Stimulated activated CD8-positive, alpha-beta memory T cell treated with anti-CD3 and anti-CD28 coated beads, Interleukin-15, amount 100 ng/mL, for 48 hours (primary cell): Measurements from ENCODE around the gene RNF208.
"Not testable (repeated sequence)": the region's sequence is repeated elsewhere in the genome, so short reads cannot be mapped to it uniquely, and the experiment has no call there.

Experiments used
- DNase-seq, 2 donors: peaks; one replicate each; pipeline ENCODE4 v3.0.0-alpha.2; 2020; ENCODE audit warnings: low read depth in 2 of 2

RNF208 gene

DNA sequence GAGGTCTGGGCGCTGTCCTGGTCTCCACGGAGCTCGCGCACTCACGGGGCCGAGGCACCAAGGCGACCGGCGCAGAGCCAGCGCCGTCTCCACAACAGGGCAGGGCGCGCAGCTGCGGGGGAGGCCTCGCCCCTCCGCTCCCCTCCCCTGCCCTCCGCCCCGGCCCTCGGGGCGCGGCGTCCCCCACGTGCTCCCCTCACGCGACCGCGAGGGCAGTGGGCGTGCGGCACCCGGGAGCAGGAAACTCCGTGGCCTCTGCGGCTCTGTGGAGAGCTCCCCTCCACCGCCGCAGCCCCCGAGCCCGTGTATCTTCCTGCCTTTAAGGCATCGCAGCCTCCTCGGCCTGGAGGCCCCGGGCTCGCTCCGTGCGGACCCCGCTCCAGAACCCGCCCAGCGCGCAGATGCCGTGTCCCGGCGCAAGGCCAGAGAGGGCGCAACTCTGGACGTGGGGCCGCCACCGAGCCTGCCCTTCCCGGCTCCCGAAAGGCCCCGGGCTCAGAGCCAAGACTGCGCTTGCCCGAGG lies 18.3 kb upstream of the RNF208 start:
- peak; percentile 61 to 65 for DNase-seq

DNA sequence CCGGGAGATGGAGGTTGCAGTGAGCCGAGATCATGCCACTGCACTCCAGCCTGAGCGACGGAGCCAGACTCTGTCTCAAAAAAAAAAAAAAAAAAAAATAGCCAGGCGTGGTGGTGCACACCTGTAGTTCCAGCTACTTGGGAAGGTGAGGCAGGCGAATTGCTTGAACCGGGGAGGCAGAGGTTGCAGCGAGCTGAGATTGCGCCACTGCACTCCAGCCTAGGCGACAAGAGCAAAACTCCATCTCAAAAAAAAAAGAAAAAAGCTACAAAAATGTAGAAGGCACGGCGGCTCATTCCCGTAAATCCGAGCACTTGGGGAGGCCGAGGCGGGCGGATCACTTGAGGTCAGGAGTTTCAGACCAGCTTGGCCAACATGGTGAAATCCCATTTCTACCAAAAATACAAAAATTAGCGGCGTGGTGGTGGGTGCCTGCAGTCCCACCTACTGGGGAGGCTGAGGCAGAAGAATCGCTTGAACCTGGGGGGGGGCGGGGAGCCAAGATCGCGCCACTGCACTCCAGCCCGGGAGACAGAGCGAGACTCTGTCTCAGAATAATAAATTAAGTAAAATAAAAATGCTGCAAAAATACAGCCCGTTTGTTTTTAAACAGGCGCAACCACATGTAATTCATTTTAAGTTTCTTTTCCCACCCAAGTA lies 17.6 kb upstream of the RNF208 start:
- not testable (repeated sequence) for DNase-seq

DNA sequence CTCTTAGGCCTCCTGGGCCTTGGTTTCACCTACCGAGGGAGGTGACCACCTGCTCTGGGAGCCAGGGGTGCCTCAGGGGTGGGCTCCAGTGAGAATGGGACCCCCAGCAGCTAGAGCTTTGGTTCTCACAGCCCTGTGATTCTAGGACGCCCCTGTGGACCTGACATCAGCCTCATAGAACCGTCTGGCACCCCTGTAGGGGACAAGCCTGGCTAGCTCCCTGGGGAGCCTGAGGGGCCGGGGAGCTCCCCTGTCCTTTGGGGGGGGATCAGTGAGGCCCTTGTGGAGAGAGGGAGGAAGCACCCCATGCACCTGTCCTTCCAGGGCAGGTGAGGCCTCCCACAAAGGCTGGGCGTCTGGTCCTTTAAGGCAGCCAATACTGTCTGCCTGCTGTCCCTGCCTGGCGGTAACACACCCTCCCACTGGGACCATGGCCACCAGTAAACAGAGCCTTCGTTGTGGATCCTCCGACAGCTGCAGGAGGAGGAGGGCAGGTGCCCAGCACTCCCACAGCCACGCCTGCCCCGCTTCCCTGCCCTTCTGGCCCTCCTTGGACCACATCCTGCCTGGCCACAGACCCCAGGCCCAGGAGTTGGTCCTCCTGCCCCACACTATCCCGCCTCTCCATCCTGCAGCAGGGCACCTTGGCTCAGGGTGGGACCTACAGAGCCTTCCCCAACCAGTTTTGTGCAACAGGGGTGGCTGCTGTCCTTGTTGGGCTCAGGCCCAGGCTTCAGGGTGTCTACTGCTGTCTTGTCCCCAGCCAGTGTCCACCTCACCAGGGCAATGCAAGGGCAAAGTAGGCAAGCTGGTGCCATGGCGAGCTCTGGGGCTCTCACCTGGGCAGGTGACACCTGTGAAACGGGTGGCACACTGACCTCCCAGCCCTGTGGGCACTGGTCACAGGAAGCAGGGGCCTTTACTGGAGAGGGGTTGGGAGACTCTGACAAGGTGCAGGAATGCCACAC lies 16.0 kb upstream of the RNF208 start:
- no peak for DNase-seq

DNA sequence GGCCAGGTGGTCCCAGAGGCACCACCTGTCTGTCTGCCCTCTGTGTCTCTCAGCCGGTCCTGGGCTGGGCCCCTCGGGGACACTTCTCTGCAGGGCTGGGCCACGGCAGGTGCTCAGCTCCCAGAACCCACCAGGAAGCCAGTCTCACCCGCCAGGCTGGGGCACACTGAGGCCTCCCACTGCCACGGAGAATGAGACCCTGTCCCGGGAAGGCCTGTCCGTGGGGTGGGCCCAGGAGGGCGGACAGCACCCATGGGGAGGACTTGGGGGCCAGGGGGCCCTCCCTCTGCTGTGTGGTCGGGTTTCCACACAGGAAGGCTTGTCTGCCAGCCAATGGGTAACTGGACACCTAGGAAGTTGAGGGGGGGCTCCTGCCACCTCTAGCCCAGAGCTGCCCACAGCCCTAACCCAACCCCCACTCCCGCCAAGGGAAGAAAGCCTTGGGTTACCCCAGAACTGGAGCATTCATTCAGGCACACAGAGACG lies 14.9 kb upstream of the RNF208 start:
- DNase-seq, result no peak

DNA sequence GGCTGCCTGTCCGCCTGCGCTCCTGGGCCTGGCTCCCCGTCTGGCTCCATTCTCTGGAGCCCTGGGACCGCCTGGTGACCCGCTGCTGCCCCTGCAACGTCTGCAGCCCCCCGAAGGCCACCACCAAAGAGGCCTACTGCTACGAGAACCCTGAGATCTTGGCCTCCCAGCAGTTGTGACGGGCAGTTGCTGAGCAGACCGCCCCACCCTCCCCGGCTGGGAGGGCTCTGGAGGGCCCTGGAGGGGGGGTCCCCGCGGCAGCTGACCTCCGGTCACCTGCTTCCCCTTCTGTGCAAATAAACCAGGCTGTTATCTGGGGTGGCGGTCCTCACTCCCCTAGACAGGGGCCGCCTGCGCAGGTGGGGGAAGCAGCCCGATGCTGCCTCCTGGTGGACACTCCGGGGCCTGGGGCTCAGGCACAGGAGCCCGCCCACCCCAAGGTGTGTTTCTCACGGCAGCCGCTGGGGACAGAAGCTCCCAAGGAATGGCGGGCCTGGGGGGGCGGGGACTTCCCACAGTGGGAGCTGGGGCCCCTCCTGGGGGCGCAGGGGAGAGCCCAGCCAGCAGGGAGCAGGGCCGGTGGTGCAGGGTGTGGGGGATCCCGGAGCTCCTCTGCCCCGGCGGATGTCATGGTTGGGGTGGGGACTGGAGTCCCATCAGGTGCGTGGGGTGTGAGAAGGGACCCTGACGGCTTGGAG lies 14.3 kb upstream of the RNF208 start:
- DNase-seq, result peak; percentile 82 to 86

DNA sequence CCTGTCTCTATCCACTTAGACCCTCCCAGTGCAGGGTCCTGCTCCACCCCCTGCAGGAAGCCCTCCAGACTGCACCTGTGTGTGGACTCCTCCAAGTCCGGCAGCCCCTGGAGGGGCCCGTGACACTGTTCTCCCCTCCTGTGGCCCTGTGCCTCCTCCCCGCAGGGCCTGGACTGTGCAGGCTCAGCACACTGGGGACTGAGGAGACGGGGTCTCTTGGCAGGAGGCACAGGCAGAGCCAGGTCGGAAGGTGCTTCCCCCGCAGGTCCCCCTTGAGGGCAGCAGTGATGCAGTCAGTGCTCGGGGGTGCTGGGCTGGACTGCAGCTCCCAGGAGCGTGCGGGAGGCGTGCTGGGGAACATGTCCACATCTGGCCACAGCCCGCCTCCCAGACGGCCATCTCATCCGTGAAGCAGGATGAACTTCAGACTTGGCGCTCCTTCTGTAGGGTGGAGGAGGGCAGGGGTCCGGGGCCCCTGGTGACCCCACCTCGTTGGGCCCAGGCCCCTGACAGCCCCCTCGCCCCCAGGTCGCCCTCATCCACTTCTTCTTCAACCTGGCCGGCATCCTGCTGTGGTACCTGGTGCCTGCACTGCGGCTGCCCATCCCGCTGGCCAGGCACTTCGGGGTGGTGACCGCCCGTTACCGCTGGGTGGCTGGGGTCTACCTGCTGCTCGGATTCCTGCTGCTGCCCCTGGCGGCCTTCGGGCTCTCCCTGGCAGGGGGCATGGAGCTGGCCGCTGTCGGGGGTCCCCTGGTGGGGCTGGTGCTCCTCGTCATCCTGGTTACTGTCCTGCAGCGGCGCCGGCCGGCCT lies 13.6 kb upstream of the RNF208 start:
- no peak for DNase-seq

DNA sequence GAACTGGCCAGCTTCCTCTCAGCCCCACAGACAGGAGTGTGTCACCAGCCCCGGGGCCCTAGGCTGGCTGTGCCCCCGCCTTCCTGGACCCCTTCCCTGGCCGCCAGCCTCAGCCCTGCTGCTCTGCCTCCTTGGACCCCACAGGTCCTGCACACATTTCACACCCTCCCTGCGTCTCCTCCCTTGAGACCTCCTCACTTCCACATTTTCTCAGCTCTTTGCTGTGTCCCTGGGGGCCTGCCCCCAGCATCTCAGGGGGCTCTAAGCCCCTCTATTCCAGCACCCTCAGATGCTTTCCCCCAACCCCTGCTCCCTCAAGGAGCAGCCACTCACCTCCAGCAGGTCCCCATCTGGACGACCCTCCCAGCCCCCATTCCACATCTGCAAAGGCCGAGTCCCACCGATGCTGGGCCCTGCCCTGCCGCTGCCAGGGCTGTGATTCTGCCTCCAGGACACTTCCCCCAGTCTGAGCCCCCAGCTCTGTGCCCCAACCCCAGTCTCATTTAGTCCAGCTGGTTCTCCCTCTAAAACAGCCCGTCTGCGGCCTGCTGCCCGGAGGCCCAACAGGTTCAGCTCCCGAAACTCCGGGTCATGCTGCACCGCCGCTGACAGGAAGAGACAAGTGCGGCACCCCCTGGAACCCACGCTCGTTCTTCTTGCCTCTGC lies 12.9 kb upstream of the RNF208 start:
- no peak for DNase-seq

DNA sequence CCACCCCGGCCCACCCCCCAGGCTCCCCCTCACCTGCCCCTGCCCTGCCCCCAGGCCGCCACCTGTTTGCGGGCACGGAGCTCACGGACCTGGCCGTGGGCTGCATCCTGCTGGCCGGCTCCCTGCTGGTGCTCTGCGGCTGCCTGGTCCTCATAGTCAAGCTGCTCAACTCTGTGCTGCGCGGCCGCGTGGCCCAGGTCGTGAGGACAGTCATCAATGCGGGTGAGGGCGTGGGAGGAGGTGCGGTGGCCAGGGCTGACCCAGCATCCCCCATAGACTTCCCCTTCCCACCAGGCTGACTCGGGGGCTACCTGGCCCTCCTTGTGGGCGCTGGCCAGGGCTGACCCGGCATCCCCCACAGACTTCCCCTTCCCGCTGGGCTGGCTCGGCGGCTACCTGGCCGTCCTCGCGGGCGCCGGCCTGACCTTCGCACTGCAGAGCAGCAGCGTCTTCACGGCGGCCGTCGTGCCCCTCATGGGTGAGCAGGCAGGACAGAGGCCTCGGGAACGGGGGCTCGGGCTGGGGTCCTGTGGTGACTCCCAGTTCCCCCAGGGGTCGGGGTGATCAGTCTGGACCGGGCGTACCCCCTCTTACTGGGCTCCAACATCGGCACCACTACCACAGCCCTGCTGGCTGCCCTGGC lies 12.1 kb upstream of the RNF208 start:
- no peak for DNase-seq

DNA sequence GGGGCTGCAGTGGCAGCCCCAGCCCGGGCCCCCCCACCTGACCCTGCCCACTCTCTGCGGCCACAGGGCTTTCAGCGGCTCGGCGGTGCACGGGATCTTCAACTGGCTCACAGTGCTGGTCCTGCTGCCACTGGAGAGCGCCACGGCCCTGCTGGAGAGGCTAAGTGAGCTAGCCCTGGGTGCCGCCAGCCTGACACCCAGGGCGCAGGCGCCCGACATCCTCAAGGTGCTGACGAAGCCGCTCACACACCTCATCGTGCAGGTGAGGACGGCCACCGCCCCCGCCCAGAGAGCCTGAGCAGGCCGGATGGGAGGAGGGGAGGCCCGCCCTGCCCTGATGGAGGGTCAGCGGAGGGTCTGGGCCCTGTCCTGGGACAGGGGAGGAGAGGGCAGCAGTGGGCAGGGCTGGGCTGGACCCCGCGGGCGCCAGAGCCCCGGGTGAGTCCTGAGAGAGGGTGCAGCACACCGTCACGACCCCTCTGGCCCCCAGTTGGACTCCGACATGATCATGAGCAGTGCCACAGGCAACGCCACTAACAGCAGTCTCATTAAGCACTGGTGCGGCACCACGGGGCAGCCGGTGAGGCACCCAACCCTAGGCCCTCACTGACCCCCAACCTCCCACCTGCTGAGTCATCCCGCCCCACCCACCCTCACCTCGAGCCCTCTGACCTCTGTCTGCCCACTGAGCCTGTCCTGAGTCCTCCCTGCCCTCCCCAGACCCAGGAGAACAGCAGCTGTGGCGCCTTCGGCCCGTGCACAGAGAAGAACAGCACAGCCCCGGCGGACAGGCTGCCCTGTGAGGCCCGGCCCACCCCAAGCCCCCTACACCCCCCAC lies 11.3 kb upstream of the RNF208 start:
- no peak for DNase-seq

DNA sequence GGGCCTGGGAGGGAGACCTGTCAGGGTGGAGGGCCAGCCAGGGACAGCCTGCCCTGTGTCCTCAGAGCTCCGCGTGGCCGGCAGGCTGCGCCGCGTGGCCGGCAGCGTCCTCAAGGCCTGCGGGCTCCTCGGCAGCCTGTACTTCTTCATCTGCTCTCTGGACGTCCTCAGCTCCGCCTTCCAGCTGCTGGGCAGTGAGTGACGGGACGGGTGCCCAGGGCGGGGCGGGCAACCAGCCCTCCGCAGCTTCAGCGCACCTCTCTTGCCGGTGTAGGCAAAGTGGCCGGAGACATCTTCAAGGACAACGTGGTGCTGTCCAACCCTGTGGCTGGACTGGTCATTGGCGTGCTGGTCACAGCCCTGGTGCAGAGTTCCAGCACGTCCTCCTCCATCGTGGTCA lies 10.5 kb upstream of the RNF208 start:
- DNase-seq, result no peak

DNA sequence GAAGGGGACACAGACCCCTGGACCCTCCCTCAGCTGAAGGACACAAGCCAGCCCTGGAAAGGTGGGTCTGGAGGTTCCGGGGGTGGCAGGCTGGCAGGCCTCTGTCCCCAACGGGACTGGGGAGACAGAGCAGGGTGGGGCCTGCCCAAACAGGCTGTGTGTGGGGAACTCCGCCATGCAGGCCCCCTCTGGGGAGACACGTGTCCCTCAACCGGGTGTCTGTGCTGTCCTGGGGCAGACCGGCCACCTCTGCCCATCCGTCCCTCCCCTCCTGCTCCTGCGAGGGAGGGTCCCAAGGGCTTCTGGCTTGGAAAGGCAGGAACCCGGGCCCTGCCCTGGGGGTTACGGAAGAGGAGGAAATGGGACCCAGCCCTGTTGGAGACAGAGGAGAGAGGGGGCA lies 10.1 kb upstream of the RNF208 start:
- no peak for DNase-seq

DNA sequence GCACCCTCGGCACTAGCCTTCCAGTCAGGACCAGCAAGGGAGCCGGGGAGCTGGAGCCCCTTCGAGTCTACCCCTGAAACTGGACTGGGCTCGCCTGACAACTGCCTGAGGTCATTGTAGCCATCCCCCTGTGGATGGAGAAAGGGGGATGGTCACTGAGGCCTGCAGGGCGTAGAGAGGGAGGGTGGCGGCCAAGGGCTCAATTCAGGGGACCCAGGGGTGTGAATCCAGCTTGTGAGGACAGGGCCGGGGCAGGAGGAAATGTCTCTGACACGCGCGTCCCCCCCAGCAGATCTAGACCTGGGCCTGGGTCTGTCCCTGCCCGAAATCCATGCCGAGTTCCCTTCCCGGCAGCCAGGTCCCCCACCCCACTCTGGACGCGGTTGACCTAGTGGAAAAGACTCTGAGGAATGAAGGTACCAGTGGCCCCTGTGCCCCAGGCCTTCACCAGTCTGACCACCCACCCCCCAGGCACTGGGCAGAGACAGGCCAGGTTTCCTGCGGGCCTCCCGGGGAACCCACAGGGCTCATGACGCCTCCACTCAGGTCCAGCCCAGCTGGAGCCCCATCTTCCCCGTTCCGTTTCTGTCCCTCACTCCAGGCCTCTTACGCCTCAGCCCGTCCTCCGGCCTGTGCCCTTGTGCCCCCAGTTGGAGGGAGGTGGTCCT lies 9.5 kb upstream of the RNF208 start:
- no peak for DNase-seq

DNA sequence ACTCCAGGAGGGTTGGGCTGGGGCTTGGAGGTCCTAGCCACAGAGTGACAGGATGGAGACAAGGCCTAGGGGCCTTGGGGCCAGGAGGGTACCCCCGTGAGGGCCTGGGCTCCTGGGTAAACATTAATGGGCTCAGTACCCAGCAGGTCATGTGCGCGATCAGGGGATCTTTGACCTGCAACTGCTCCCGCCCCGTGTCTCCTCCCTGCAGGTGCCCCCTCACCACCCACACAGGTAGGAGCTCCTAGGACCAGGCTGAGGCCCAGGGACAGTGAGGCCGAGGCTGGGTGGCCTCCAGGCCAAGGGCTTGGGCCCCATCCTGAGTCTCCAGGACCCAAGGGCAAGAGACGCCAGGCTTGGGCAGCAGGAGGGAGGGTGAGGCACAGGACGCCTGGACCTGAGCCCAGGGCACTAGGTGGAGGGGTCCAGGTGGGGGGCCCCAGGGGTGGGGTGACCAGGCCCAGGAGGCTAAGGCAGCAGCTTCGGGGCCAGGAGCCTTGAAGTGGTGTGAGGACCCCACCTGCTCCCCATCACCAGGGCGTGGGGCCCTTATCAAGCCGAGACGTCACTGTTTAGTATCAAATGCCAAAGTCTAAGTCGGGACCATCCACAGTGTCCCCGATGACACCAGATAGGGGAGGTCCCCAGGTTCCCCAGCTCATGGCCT lies 8.8 kb upstream of the RNF208 start, which contains the start of gene SLC34A3:
SLC34A3 (plus strand) TSS at position 197 of the 667 bp plus-strand sequence. CDS start 802 bp downstream, outside the sequence.
- DNase-seq, result no peak

DNA sequence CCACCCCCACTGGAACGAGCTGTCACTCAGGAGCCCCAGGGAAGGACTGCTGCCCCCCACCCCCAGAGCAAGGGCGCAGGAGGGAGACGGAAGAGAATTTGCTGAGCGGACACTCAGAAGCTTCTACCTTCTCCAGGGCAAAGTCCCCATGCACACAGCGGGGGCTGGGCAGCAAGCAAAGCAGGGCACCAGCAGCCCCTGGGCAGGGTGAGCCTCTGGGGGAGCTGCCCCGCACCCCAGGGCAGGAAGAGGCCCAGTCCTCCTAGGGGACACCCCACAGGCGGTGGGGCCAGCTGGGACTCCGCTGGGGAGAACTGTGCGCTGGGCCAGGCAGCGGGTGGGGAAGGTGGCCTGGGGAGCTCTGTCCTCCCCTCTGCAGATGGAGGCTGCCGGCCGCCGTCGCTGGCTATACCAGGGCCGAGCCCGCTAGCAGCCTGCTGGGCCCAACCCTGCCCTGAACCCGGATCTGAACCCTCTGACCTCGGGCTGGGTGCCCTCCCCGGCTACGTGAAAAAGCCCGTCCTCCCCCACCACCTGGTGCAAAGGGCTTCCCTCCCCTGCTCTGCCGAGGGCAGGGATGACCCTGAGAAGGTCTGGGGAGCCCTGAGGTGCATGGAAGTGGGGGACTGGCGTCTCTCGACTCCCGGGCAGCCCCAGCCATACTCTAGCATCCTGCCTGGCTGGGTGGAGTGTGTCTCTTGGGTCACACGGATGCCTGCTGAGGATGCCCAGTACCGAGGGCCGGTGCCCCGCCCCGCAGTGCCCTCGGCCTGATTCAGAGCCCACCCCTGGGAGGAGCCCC lies 8.1 kb upstream of the RNF208 start:
- DNase-seq, result no peak

DNA sequence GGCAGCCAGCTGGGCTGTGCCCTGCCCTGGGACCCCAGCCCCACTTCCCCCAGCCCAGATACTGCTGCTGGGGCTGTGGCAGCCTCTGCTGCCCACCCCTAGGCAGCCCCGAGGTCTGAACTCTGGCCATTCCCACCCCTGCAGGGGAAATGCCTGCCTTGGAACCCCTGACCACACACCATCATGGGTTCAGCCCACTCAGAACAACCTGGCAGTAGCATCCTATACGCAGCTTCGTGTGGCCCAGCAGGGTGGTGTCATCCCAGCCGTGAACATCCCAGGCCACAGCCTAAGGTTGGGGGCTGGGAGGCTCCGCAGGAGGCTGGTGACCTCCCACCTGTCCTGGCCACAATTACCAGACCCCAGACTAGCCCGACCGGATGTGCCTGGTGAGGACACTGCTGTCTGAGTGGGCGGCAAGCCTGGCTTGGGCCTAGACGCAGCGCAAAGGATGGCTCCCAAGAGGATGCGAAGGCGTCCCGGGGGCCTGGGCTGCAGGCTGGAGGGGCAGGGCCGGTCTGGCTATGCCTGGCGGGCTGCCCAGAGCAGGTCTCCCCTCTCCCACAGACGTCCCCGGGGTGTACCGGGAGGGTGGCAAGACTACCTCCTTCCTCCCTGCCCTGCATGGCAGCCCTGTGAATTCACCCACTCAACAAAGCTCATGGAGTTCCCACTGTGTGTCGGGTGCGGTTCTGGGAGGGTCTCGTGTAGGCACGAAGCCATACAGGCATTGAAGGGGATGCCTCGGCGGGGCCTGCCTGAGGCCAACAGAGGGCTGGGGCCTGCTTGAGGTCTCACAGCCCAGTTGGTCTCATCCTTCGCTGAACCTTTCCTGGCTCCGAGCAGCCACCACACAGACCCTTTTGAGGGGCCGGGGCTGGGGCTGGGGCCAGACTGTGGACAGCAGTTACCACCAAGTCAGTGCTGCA lies 7.2 kb upstream of the RNF208 start:
- DNase-seq, result no peak

DNA sequence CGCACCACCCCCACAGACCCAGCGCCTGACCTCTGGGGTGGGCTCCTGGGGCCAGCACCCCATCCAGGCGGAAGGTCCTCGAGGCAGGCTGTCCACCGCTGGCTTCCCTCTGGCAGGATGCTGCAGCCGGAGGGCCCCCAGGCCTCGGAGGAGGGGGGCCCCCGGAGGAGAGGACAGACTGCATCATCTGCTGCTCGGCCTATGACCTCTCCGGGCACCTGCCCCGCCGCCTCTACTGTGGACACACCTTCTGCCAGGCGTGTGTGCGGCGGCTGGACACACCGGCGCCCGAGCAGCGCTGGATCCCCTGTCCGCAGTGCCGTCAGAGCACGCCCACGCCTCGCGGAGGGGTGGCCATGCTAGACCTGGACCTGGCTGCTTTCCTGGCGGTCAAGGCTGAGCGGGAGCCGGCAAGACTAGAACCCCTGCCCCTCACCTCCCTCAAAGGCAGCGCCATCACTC lies 6.5 kb upstream of the RNF208 start:
- no peak for DNase-seq
